Subcutaneous adipose tissue (tissue), 4 donors: Measurements from ENCODE around the gene MAPK14. TPM values are rescaled to one million over a fixed set of nuclear protein-coding genes. Genes with fewer than 3 reads are reported as not detected.

Experiments
- total RNA-seq, 4 donors: library from RNA; depleted of rRNA; stranded (reverse); fragments of >200 nt; gene quantifications; one replicate each; pipeline ENCODE4 v1.1.0, GENCODE V29; 2016
- TF ChIP-seq, protein P1 (sequence below): fragments of 450-650 bp; IDR thresholded peaks from one replicate; pipeline ENCODE4 v1.5.1; 2016; ENCODE audit warnings: low read depth, mild to moderate bottlenecking, control low read depth, antibody characterized with exemption, moderate library complexity

Gene MAPK14
- total RNA-seq, 4 donors from 2014 or later = 78.2 to 96.5 (median 88.8) TPM

- TF ChIP-seq, protein P1, sequence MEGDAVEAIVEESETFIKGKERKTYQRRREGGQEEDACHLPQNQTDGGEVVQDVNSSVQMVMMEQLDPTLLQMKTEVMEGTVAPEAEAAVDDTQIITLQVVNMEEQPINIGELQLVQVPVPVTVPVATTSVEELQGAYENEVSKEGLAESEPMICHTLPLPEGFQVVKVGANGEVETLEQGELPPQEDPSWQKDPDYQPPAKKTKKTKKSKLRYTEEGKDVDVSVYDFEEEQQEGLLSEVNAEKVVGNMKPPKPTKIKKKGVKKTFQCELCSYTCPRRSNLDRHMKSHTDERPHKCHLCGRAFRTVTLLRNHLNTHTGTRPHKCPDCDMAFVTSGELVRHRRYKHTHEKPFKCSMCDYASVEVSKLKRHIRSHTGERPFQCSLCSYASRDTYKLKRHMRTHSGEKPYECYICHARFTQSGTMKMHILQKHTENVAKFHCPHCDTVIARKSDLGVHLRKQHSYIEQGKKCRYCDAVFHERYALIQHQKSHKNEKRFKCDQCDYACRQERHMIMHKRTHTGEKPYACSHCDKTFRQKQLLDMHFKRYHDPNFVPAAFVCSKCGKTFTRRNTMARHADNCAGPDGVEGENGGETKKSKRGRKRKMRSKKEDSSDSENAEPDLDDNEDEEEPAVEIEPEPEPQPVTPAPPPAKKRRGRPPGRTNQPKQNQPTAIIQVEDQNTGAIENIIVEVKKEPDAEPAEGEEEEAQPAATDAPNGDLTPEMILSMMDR = no peak
These were observed 98.5 kb downstream of the MAPK14 start for GRCh38 chr6:36126121-36126520.

DNA sequence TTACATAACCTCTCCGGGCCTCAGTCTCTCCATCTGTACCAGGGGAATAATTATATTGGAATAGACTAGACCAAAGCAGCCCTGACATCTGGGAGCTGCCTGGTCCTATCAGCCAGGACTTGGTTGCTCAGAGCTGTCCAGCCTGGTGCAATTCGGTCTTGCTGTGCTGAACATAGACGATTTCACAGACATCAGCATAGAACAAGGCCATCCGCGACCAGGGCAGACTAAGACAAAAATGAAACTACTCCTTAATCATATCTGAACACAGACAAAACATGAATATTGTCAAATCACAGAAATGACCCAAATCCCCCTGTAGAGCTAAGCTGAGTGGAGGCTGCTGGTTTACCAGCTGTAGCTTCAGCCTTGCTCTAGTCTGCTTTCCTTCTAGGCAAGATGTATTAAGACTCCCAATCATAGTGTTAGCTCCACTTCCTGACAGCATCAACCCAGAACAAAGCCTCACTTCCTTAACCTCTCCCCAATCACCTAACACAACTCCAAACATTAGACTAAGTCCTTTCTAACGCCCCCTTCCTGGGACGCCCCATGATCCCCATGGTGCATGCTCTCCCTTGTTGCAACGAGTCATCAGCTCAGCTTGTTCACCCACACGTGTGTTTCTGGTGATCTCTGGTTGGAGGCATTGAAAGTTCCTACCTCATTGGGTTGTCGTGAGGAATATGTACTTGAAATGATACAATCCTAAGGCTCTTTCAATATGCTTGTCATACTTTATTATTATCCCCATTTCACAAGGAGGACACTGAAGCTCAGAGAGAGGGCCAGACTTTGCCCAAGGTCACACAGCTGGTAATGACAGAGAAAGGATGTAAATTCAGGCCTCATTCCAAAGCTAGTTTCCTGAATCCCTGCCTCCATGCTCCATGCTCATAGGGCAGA is 99.2 kb downstream of the MAPK14 start:
- TF ChIP-seq, protein P1 = no peak

DNA sequence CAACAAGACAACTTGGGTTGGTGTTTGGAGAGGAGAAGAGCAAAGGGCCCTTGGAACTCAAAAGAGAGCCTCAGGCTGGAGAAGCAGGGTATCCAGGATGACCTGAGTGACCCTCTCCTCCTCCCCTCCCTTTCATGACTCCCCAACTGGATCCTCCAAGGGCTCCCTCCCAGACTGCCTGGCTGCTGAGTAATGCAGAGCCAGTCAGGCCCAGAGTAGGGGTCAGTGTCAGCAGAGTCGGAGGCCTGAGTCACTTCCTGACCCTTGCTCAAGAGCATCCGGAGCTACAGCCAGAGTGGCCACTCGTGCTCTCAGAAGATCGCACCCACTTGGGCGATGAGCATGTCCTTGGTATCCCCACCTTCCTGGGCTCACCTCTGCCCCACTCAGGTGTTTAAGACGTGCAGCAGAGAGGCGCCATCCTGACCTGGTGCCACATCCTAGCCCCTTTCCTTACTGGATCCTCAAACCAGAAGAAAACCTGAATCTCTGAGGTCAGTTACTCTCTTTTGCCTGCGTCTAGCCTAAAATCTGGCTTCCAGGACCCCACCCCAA is 99.9 kb downstream of the MAPK14 start:
- TF ChIP-seq, protein P1 = no peak

GRCh38 chr6:36128073-36128472 is 100.5 kb downstream of the MAPK14 start:
- TF ChIP-seq, protein P1 = no peak

GRCh38 chr6:36128793-36129192 is 101.2 kb downstream of the MAPK14 start:
- TF ChIP-seq, protein P1 = no peak

DNA sequence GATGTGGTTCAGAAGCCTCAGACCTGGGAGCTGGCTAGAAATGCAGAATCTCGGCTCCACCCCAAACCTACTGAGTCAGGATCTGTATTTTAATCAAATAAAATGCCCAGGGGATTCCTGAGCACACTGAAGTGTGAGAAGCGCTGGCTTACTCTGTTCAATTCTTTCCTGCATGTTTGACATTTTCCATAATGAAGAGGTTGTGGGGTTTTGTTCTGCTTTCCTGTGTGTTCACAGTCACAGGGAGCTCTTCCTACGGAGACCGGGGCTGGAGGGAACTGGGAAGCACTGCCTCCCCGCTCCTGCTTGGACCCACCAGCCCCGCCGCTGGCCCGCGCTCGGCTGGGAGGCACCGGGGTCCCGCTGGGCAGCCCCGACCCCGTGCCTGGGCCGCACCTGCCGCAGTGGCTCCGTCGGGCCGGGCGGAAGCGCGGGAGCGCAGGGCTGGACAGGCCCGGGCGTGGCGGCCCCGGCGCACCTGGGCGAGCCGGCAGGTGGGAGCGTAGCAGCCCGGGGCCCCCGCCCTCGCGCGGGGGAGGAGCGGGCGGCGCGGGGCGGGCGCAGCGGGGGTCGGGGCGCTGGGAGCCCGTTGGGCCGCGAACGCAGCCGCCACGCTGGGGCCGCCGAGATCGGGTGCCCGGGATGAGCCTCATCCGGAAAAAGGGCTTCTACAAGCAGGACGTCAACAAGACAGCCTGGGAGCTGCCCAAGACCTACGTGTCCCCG is 102.5 kb downstream of the MAPK14 start, which contains the start of gene MAPK13:
Gene MAPK13 (plus strand): TSS at position 573 of the 726 bp plus-strand sequence. CDS start 70 bp downstream, at position 643.
- TF ChIP-seq, protein P1 = no peak
